Uterus (tissue), 4 donors: Measurements from ENCODE around the gene ZNG1C. TPM values are rescaled to one million over a fixed set of nuclear protein-coding genes. Genes with fewer than 3 reads are reported as not detected.

ENCODE experiments used
- total RNA-seq, 4 donors: library from RNA; depleted of rRNA in 3 of 4; stranded (reverse); fragments of >200 nt in 3 of 4; gene quantifications; one replicate each; pipeline versions ENCODE4 v1.1.0 to v1.2.4, GENCODE V29; 2014 to 2023
- donor health status: DM: yes; HTN: yes; CAD: no.

ZNG1C gene
- total RNA-seq, 4 donors from 2014 or later: 1.3 to 43.0 (median 18.7) TPM

Other genes starting within 250 kb of the ZNG1C start
- gene FOXD4L3, start 60.9 kb downstream of the ZNG1C start, total RNA-seq: not detected
- gene PGM5, start 114.6 kb downstream of the ZNG1C start, total RNA-seq: 100 to 1,000 TPM; 153 to 289 (median 274) TPM